HG03097 (cell line): ENCODE results near the gene PRDX6.
"Not testable (repeated sequence)": the region's sequence is repeated elsewhere in the genome, so short reads cannot be mapped to it uniquely, and the experiment has no call there.

Experiments
- ATAC-seq: cut with Tn5 transposase; IDR thresholded peaks from one replicate; pipeline ENCODE4 v1.9.1; 2021; ENCODE audit not compliant: unreplicated experiment, low FRiP score

Gene PRDX6

DNA sequence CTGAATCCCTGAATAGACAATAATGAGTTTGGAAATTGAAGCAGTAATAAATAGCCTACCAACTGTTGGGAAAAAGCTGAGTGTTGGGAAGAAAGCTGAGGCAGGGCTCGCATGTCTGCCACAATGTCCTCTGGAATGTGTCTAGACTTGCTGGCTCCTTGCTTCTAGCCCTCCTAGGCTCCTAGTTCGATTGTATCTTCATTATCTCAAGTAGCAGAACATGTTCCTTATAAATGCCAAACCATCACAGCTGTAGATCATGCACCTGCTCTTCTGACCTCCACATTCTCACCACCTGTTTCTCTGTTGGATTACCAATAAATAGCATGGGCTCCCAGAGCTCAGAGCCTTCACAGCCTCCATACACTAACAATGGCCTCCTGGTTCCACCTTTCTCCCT is 12.9 kb upstream of the PRDX6 start:
- ATAC-seq, result not testable (repeated sequence)

DNA sequence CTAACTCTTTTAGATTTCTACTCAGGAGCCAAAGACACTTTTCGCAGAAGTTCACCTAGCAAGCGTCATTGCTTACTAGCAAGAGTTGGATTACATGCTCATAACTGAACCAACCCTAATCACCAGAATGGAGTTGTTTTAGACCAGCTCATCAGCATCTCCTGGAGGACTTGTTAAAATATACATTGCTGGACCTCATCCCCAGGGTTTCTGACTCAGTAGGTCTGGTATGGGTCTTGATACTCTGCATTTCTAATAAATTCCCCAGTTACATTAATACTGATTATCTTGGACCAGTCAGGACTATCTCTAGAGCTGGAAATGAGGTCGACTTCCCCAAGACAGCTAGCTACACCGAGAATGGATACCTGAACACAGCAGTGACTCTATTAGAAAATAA is 9.7 kb upstream of the PRDX6 start:
- no peak for ATAC-seq

DNA sequence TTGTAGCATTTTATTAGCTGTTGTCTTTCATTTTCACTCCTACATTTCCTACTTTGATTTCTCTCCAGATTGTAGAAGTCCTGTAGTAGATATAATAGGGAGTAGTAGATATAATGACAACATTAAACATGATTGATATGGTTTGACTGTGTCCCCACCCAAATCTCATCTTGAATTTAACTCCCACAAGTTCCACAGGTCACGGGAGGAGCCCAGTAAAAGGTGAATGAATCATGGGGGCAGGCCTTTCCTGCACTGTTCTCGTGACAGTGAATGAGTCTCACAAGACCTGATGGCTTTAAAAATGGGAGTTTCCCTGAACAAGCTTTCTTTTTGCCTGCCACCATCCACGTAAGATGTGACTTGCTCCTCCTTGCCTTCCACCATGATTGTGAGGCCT is 7.5 kb upstream of the PRDX6 start:
- ATAC-seq, result no peak

DNA sequence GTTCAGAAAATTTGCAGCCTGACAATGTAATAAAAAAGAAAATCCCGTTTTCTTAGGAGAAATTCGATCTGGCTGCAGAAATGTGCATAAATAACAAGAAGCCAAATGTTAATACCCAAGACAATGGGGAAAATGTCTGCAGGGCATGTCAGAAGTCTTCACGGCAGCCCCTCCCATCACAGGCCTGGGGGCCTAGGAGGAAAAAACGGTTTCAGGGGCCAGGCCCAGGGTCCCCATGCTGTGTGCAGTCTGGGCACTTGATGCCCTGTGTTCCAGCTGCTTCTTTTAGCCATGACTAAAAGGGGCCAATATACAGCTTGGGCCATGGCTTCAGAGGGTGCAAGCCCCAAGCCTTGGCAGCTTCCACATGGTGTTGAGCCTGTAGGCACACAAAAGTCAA is 6.5 kb upstream of the PRDX6 start:
- ATAC-seq, result no peak

DNA sequence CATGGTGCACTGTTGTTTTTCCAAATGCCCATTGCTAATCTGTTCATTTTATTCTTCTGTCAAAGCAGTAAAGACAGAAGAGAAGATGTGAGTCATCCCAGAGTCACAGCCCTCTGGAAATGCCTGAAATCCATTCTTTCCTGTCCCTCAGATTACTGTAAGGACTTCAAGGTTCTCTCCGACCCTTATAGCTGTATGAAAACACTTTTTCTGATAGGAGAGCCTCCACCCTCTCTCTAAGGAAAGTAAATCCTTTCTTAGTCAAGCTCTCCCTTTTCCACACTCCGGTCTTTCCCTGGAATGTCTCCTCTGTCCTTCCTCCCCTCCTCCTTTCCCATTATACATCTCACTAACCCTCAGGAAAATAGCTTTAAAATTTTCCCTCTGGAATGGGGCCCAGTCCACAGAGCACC is 3.5 kb upstream of the PRDX6 start:
- no peak for ATAC-seq

DNA sequence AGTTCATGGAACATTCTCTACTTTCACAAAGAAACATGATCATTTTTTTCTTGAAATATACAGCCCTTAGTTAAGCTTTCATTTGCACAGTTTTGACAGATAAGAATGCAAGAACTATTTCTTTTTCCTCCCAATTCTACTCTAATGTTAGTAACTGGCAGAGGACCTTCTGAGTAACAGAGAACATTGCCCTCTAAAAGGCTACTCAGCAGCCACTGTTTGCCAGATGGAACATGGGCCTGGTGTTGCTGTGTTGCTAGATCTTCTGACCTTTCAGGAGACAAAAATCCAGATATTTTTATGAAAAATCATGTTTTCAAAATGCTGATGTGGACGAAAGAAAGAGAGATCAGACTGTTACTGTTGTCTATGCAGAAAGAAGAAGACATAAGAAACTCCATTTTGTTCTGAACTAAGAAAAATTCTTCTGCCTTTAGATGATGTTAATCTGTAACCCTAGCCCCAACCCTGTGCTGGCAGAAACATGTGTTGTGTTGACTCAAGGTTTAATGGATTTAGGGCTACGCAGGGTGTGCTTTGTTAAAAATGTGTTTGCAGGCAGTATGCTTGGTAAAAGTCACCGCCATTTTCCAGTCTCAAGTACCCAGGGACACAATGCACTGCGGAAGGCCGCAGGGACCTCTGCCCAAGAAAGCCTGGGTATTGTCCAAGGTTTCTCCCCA is 2.9 kb upstream of the PRDX6 start:
- no peak for ATAC-seq

DNA sequence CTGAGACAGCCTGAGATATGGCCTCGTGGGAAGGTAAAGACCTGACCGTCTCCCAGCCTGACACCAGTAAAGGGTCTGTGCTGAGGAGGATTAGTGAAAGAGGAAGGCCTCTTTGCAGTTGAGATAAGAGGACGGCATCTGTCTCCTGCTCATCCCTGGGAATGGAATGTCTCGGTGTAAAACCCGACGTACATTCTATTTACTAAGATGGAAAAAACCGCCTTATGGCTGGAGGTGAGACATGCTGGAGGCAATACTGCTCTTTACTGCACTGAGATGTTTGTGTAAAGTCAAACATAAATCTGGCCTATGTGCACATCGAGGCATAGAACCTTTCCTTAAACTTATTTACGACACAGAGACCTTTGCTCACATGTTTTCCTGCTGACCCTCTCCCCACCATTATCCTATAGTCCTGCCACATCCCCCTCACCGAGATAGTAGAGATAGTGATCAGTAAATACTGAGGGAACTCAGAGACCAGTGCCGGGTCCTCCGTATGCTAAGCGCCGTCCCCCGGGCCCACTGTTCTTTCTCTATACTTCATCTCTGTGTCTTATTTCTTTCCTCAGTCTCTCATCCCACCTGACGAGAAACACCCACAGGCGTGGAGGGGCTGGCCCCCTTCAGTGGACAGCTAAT is 2.2 kb upstream of the PRDX6 start:
- not testable (repeated sequence) for ATAC-seq

DNA sequence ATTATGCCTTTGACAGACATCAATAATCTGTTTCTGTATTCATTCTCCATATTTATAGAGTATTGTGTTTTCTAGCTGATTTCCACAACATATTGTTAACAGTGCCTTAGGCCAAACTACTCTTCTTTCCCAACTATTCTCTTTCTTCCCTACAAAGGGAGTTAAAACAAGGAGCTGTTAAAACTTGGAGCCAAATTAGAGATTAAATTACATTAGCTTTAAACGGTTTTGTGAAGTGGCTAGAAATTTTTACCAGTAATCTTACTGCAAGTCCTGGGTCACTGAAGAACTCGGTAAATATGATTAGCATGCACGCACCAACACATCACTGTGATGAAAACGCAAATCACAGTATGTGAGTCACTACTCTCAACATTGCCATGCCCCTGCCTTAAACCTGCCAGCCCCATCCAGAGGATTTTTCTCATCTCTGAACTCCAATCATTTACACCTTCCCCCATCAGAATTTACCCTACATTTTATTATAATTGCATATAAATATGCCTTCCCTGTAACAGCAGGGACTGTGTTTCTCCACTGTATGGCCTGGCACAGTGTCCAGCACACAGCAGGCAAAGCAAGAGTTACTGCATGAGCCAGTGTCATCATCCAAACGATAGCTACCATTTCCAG is 1.5 kb upstream of the PRDX6 start:
- no peak for ATAC-seq

DNA sequence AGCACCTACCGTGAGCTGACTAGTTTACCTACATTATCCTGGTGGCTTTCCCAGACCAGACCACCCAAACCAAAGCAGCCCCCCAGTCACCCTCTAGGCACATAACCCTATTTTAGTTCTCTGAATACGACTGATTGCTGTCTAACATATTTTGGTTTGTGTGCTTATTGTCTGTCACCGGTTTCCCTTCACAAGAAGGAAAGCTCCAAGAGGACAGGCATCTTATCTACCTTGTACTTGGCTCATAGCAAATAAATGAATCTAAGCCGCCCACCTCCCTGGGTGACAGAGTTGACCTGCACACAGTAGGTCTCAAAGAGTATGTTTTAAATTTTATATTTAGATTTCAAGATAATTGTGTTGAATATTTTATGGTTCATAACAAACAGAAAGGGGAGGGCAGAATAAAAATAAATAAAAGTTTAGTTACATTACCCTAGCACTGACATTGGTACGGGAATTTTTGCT is 904 bp upstream of the PRDX6 start:
- ATAC-seq, result no peak

DNA sequence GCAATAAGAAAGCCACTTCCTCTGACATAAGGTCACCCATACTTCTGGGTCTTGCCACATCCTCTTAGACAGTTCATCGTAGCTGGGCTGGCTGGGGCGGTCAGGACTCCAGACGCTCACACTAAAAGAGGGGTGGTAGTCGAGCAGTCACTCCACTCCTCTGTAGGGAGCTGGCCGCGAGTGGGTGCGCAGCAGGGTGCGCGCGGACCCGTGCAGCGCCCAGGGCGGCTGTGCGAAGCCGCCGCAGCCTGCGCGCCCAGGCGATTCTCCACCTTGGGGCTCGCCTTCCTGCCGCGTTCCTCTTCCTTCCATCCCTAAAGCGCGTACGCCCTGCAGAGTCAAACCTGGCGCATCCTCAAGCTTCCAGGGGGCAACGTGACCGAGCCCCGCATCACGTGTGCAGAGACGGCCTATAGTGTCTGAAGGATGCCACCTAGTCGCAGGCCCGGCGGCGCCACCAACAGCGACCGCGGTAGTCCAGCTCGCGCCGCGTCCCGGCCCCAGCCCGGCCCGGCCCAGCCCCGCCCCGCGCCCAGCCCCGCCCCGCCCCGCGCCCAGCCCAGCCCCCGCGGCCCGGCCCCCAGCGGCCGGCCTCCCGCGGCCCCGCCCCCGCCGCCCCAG is 360 bp upstream of the PRDX6 start:
- peak; percentile 93 for ATAC-seq

DNA sequence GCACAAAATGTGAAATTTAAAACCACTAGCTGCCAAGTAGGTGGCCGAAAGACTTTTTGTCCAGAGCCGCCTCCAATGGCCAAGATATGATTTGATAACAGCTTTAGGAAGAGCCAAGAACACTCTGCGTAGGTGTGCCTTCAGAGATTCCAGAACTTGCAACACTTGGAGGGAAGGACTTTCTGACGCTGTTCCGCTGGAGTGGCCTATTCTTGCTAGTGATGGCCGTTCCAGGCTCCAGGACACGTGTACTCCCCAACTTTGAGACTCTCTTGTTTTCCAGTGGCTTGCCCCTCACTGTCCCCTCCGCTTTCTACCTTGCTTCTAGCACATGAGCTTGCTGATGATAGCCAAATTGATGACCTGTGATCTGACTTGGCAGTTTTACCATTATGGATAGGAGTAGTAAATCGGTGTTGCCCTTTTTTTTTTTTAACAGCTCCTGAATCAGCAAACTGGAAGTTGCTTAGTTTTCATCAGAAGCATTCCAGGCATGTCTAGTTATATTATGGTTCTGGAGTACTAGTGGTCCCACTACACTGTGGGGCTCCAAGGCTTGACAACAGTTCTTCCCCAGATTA is 1.0 kb downstream of the PRDX6 start:
- no peak for ATAC-seq

DNA sequence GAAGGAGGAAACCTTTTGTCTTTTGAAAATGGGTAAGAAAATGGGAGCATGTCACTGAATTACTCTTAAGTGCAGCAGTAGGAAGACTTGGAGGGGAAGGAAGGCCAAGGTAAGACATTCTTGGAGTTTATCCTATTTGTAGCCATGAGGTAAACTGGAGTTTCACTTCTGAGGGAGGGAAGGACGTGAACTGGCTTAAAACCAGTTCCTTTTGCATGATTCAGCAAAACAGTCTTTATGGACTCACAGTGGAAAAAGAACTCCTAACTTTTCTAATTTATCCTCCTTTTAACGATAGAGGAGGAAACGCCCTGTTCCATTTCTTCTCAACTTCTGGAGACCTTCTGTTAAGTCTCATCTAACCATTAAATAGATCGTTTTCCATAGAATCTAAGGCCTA is 2.5 kb downstream of the PRDX6 start:
- no peak for ATAC-seq

DNA sequence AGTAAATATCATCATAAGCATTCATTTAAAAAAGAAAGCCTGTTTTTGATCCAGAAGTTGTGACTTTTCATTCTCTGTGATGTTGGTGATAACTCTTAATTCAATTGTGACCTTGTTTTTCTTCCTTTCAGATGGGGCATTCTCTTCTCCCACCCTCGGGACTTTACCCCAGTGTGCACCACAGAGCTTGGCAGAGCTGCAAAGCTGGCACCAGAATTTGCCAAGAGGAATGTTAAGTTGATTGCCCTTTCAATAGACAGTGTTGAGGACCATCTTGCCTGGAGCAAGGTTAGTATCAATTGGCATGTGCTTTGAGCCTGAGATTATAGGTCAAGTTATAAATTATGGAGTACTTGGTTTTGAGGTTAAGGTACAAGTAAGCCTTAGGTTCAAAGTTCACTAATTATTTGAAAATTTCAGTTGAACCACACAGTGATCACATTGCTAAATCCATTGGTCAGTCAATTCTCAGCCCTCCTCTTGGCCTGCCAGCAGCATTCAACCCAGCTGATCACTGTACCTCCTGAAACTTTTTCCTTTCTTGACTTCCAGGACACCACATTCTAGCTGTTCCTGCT is 4.1 kb downstream of the PRDX6 start:
- no peak for ATAC-seq

DNA sequence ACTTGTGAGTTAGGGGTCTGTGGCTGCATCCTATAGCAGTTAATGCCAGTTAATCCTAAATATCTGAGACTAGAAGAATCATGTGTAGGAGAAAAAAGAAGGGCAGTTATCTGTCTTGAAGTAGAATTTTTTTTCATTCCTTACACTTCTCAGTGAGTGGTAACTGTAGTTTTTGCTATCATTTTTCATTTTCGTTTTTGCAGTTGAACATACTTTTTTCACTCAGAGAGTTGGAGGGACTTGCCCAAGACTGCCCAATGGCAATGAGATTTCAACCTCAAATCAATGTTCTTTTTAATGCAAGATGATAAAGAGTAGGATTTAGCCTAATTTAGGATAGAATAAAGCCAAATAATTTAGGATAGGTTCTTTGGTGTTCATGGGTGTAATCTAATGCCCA is 5.5 kb downstream of the PRDX6 start:
- ATAC-seq, result no peak

DNA sequence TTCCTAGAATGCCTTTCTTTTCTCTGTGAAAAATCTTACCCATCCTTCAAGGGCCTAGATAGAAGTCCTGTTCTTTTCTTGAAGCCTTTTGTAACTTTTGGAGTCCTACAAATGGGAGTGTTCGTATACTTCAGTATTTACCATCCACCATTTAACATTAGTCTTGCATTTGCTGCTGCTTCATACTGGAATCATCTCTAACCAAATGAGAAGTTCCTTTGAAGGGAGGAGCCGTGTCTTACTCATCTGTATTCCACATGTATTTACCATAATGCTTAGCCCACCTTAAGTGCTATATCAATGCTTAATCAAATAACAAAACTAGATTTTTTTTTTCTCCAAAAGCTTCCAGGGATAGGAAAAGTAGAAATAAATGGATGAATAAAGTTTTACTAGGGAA is 7.1 kb downstream of the PRDX6 start:
- no peak for ATAC-seq

DNA sequence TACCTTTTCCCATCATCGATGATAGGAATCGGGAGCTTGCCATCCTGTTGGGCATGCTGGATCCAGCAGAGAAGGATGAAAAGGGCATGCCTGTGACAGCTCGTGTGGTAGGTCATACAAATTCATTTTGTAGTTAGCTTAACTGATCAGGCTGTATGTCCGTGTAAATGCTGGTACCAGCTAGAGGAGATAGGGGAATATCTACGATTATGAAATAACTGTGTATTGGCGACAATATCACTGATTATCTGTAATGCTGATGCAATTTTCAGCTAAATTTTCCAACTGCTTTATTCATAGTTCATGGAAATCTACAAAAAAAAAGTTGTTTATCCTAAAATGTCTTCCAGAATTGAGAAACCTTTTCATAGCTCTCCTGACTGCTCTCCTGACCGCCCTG is 8.3 kb downstream of the PRDX6 start:
- ATAC-seq, result no peak

DNA sequence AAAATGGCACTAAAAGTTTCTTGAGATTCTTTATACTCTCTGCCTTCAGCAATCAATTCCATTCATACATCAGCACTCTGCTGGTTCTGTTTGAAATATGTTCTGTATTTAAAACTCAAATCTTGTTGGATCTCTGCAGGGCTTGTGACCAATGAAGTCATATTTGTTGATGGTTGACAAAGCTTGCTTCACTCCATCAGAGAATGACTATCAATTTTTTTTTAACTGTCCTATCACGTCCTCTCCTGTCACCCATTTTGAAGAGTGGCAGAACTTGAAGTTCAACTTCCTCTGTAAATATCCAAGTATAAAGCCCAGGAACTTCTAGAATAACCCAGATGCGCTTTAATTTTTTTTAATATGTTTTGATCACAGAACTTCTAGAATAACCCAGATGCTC is 10.9 kb downstream of the PRDX6 start:
- ATAC-seq, result no peak

DNA sequence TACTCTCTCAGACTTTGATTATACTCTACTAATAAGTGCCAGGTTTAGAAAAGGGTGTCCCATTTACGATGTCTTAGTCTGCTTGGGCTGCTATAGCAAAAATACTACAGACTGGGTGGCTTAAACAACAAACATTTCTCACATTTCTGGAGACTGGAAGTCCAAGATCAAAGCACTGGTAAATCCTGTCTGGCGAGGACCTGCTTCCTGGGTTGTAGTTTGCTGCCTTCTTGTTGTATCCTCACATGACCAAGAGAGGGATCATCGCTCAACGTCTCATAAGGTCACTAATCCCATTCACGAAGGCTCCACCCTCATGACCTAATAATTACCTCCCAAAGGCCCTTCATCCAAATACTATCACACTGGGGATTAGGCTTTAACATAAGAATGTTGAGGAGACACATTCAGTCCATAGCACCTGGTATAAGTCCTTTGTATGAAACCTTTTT is 12.0 kb downstream of the PRDX6 start:
- no peak for ATAC-seq

DNA sequence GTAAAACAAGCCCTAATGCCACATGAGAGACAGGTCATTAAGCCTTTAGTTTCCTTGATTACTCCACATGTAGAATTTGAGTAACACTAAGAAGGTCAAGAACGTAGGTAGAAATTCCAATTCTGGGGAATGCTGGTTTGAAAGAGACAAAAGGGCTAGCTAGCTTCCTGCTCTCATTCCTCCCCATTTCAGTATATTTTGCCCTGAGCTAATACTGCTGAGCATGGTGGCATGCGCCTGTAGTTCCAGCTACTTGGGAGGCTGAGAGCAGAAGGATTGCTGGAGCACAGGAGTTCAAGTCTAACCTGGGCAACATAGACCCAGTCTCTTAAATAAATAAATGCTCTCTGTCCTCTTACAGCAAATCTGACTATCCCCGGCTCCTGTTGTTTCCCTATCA is 12.8 kb downstream of the PRDX6 start:
- no peak for ATAC-seq

DNA sequence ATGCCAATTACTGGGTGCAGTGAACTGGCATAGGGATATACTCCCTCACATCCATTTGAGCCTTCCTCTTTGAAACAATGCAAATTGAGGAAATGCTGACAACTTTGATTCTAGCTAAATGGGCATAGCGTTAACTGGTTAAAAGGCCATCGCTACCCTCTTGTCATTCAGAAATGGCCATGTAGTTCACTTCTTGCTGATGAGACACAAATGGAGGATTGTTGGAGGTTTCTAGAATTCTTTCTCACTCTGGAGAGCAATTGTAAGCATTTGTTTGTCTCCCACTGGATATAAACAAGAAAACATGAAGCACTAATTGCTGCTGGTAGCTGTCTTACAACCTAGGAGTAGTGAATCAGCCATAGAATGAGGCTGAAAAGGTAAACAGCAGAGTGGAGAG is 14.4 kb downstream of the PRDX6 start:
- no peak for ATAC-seq

DNA sequence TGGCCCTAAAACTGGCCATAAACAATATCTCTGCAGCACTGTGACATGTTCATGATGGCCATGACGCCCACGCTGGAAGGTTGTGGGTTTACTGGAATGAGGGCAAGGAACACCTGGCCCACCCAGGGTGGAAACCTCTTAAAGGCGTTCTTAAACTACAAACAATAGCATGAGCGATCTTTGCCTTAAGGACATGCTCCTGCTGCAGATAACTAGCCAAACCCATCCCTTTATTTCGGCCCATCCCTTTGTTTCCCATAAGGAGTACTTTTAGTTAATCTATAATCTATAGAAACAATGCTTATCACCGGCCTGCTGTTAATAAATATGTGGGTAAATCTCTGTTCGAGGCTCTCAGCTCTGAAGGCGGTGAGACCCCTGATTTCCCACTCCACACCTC is 16.0 kb downstream of the PRDX6 start:
- ATAC-seq, result not testable (repeated sequence)
